Skin epidermis (tissue), 12 donors: ENCODE data around the gene OR7D2.
"Not testable (repeated sequence)": the region's sequence is repeated elsewhere in the genome, so short reads cannot be mapped to it uniquely, and the experiment has no call there.

Experiments
- H3K27ac ChIP-seq, 21 experiments: fragments of 200-600 bp; sonication (generic) in 11 of 21; one replicate each; pipeline ENCODE4 v1.5.0; 2020; ENCODE audit warnings: mild to moderate bottlenecking in 3 of 21, inconsistent platforms in 2 of 21, moderate library complexity in 2 of 21
- H3K4me3 ChIP-seq, 7 experiments: fragments of 200-600 bp; sonication (generic) in 2 of 7; one replicate each; pipeline ENCODE4 v1.5.0; 2020; ENCODE audit warnings: inconsistent platforms in 2 of 7, mild to moderate bottlenecking in 2 of 7, moderate library complexity in 1 of 7

OR7D2 gene

DNA sequence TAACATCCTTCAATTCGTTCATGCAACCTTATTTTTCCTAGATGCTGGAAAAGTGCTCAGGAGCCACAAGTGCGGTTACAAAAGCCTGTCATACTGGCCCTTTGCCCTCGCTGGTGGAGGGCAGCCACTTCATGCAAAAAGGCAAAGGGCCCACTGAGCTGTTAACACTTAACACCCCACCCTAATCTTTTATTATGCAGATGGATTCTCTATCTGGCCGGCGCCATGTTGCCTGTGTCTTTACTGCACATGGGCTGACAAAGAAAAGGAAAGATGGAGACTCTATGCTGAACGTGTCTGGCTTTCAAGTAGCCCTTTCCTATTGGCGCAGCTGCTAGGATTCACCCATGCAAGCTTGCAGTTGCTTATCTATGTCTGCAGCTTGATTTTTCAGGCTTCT, 10.8 kb downstream of the OR7D2 start:
- H3K27ac ChIP-seq: no peak overlapping the region
- H3K4me3 ChIP-seq: no peak overlapping the region

DNA sequence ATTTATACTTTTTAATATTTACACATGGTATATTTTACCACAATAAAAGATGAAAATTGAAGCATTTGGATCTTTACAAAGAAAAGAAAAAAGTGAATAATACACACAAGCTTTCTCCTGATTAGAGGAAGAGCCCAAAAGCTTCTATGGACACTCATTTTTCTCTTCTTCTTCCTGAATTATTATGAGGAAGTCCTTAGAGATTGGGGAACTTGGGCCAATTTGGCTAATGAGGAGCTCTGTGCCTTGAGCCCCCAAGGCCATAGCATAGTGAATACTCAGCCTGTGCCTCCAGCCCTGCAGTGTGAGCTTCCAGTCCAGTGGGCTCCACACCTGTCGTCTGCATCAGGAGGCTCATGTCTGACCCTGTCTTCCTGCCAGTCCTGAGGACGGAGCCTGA, 19.3 kb downstream of the OR7D2 start:
- H3K27ac ChIP-seq: not testable (repeated sequence)

GRCh38 chr19:9205501-9206113, 26.8 kb downstream of the OR7D2 start:
- Histone ChIP-seq H3K27ac (no peak overlapping the region), H3K4me3 (peak overlapping the region in 3 of 7 experiments; percentile 3 to 16 (median 3))

More for the DNA sequence above, 19.3 kb downstream of the OR7D2 start:
- H3K4me3 ChIP-seq: not testable (repeated sequence)

- H3K27ac ChIP-seq: no peak within 1 kb of the TSS
Measured at GRCh38 chr19:9219489-9219888, 40.7 kb downstream of the OR7D2 start, which contains the start of gene OR7D4. OR7D4 (minus strand) TSS chr19:9219589; CDS start chr19:9214837, 4,752 bp downstream.

More at GRCh38 chr19:9219489-9219888, 40.7 kb downstream of the OR7D2 start, which contains the start of gene OR7D4:
- no peak within 1 kb of the TSS for H3K4me3 ChIP-seq
